GM23338 (cell line): ENCODE data around the gene KDM6A. TPM values are rescaled to one million over a fixed set of nuclear protein-coding genes. Genes with fewer than 3 reads are reported as not detected.

Experiments
- ATAC-seq: fragments of 200-7000 bp; cut with Tn5 transposase; 3 replicates; pipeline ENCODE4 v1.9.1; 2020
- DNase-seq: peaks from one replicate; pipeline ENCODE4 v3.0.0-alpha.2; 2015; ENCODE audit warnings: low spot score
- H2AFZ ChIP-seq: fragments of 200-600 bp; sonication (generic); 2 replicates; pipeline ENCODE4 v1.8.0; 2016; ENCODE audit warnings: antibody characterized with exemption, mild to moderate bottlenecking, moderate library complexity
- H3F3A ChIP-seq: fragments of 200-600 bp; sonication (generic); replicated peaks from 2 replicates; pipeline ENCODE4 v1.8.0; 2017; ENCODE audit warnings: antibody characterized with exemption, mixed run types, low read depth
- H3K27ac ChIP-seq: fragments of 200-600 bp; sonication (generic); 2 replicates; pipeline ENCODE4 v1.6.1; 2016; ENCODE audit warnings: low read depth
- H3K27me3 ChIP-seq: fragments of 200-600 bp; sonication (generic); 2 replicates; pipeline ENCODE4 v1.8.0; 2016; ENCODE audit warnings: mild to moderate bottlenecking, mixed run types, moderate library complexity; ENCODE audit not compliant: insufficient read depth
- H3K36me3 ChIP-seq: fragments of 200-600 bp; sonication (generic); 2 replicates; pipeline ENCODE4 v1.8.0; 2016; ENCODE audit warnings: mild to moderate bottlenecking; ENCODE audit not compliant: insufficient read depth
- H3K4me1 ChIP-seq: fragments of 200-600 bp; sonication (generic); 2 replicates; pipeline ENCODE4 v1.8.0; 2016; ENCODE audit warnings: mild to moderate bottlenecking, moderate library complexity; ENCODE audit not compliant: insufficient read depth
- H3K4me2 ChIP-seq: fragments of 200-600 bp; sonication (generic); 2 replicates; pipeline ENCODE4 v1.7.1; 2017; ENCODE audit warnings: mixed run types
- H3K4me3 ChIP-seq: fragments of 200-600 bp; sonication (generic); 2 replicates; pipeline ENCODE4 v1.6.1; 2016; ENCODE audit warnings: mixed run types
- H3K79me2 ChIP-seq: fragments of 200-600 bp; sonication (generic); replicated peaks from 2 replicates; pipeline ENCODE4 v1.8.0; 2017; ENCODE audit warnings: mild to moderate bottlenecking; ENCODE audit not compliant: insufficient read depth
- H3K9me2 ChIP-seq: fragments of 200-600 bp; sonication (generic); 2 replicates; pipeline ENCODE4 v1.8.0; 2017; ENCODE audit not compliant: insufficient read depth
- H4K20me1 ChIP-seq: fragments of 200-600 bp; sonication (generic); replicated peaks from 2 replicates; pipeline ENCODE4 v1.8.0; 2017; ENCODE audit warnings: mild to moderate bottlenecking; ENCODE audit not compliant: insufficient read depth
- H3K27ac Mint-ChIP-seq: 2 replicates; pipeline ENCODE4 v1.8.0; 2020; ENCODE audit warnings: inconsistent platforms, mild to moderate bottlenecking, moderate library complexity, mixed read lengths
- H3K27me3 Mint-ChIP-seq: 3 replicates; pipeline ENCODE4 v1.8.0; 2022; ENCODE audit warnings: low read depth, mild to moderate bottlenecking, moderate library complexity, mixed read lengths, inconsistent platforms; ENCODE audit not compliant: insufficient read depth, poor library complexity
- H3K36me3 Mint-ChIP-seq: 3 replicates; pipeline ENCODE4 v1.8.0; 2021; ENCODE audit warnings: low read depth, mild to moderate bottlenecking, inconsistent platforms, moderate library complexity, mixed read lengths
- H3K4me1 Mint-ChIP-seq: 3 replicates; pipeline ENCODE4 v1.8.0; 2020; ENCODE audit warnings: mild to moderate bottlenecking, inconsistent platforms, mixed read lengths
- H3K4me3 Mint-ChIP-seq: 3 replicates; pipeline ENCODE4 v1.8.0; 2021; ENCODE audit warnings: moderate library complexity, mild to moderate bottlenecking, inconsistent platforms, mixed read lengths
- H3K9me3 Mint-ChIP-seq: 3 replicates; pipeline ENCODE4 v1.8.0; 2020; ENCODE audit warnings: moderate library complexity, mild to moderate bottlenecking, inconsistent platforms, mixed read lengths
- CREB1 ChIP-seq: fragments of 250-450 bp; sonication (Bioruptor Pico); IDR thresholded peaks from 2 replicates; pipeline ENCODE4 v1.5.0; 2020; ENCODE audit warnings: low read depth, mild to moderate bottlenecking, moderate library complexity
- ETS1 ChIP-seq: IDR thresholded peaks from 2 replicates; pipeline ENCODE4 v1.6.1; 2016; ENCODE audit warnings: antibody characterized with exemption
- EZH2 ChIP-seq: fragments of 200-600 bp; sonication (generic); IDR thresholded peaks from one replicate; pipeline ENCODE4 v1.8.0; 2017; ENCODE audit warnings: antibody characterized with exemption, mild to moderate bottlenecking, low read depth; ENCODE audit not compliant: unreplicated experiment
- EZH2phosphoT487 ChIP-seq: fragments of 200-600 bp; sonication (generic); IDR thresholded peaks from one replicate; pipeline ENCODE4 v1.8.1; 2018; ENCODE audit warnings: antibody characterized with exemption; ENCODE audit not compliant: unreplicated experiment
- JUNB ChIP-seq: IDR thresholded peaks from one replicate; pipeline ENCODE4 v1.6.1; 2016; ENCODE audit warnings: antibody characterized with exemption; ENCODE audit not compliant: unreplicated experiment
- NANOG ChIP-seq: IDR thresholded peaks from 2 replicates; pipeline ENCODE4 v1.6.1; 2016; ENCODE audit warnings: antibody characterized with exemption, borderline replicate concordance
- POLR2AphosphoS5 ChIP-seq: IDR thresholded peaks from 2 replicates; pipeline ENCODE4 v1.6.1; 2016; ENCODE audit warnings: antibody characterized with exemption, low read depth
- REST ChIP-seq: IDR thresholded peaks from one replicate; pipeline ENCODE4 v1.6.1; 2018; ENCODE audit warnings: antibody characterized with exemption; ENCODE audit not compliant: unreplicated experiment
- STAT1 ChIP-seq: IDR thresholded peaks from one replicate; pipeline ENCODE4 v1.6.1; 2016; ENCODE audit warnings: antibody characterized with exemption; ENCODE audit not compliant: unreplicated experiment
- ZNF114 ChIP-seq: fragments of 250-450 bp; sonication (Bioruptor Pico); IDR thresholded peaks from 2 replicates; pipeline ENCODE4 v1.5.0; 2020; ENCODE audit warnings: mild to moderate bottlenecking, moderate library complexity
- ZNF462 ChIP-seq: fragments of 250-450 bp; sonication (Bioruptor Pico); IDR thresholded peaks from 2 replicates; pipeline ENCODE4 v1.5.0; 2020; ENCODE audit warnings: mild to moderate bottlenecking, moderate library complexity
- polyA plus RNA-seq: library from polyadenylated mRNA; unstranded; fragments of >200 nt; fragmentation: Nextera tagmentation; extraction: Ambion mirVana; gene quantifications from 2 replicates; pipeline ENCODE4 v1.2.1, GENCODE V29; 2016
- total RNA-seq: library from RNA; depleted of rRNA; stranded (reverse); fragments of >200 nt; shearing (Covaris generic); gene quantifications from 2 replicates; pipeline ENCODE4 v1.2.3, GENCODE V29; 2014

KDM6A gene
- total and polyA plus RNA-seq, 2 experiments from 2014 or later: 22.8 to 102 TPM

GRCh38 chrX:44975666-44976263, 102.8 kb downstream of the KDM6A start:
- DNase-seq (no peak), ATAC-seq (no peak)
- Histone ChIP-seq H3K27me3 (no peaks in the 10 kb centered on the region), H3K9me2 (no peaks in the 10 kb centered on the region), H4K20me1 (peaks cover 22% of the 10 kb centered on the region), H3K79me2 (peaks cover 100% of the 10 kb centered on the region), H2AFZ (no peak overlapping the region), H3K36me3 (no peaks in the 10 kb centered on the region; the same call in 1 of the 2 replicates), H3K4me1 (peaks cover 1% of the 10 kb centered on the region; the same call in 1 of the 2 replicates), H3K4me2 (no peak overlapping the region), H3K27ac (no peak overlapping the region), H3K4me3 (no peak overlapping the region), H3F3A (no peaks in the 10 kb centered on the region)
- H3K4me3 Mint-ChIP-seq: no peak overlapping the region
- H3K27me3 Mint-ChIP-seq: peaks cover 3% of the 10 kb centered on the region
- TF ChIP-seq EZH2phosphoT487: no peak
- TF ChIP-seq EZH2: no peak
- no peak for TF ChIP-seq NANOG
- TF ChIP-seq CREB1 (CRISPR knock-in tag): no peak
- no peak for TF ChIP-seq ZNF114
- no peak for TF ChIP-seq ETS1
- TF ChIP-seq JUNB: no peak
- TF ChIP-seq POLR2AphosphoS5: no peak
- TF ChIP-seq STAT1: no peak
- no peak for TF ChIP-seq REST
- TF ChIP-seq ZNF462: no peak
- H3K36me3 Mint-ChIP-seq: peaks cover 77% of the 10 kb centered on the region
- no peak overlapping the region for H3K27ac Mint-ChIP-seq
- H3K4me1 Mint-ChIP-seq: peaks cover 7% of the 10 kb centered on the region
- H3K9me3 Mint-ChIP-seq: peaks cover 35% of the 10 kb centered on the region
